Articular chondrocyte of knee joint (primary cell): ENCODE measurements around the gene MRPS22. TPM values are rescaled to one million over a fixed set of nuclear protein-coding genes. Genes with fewer than 3 reads are reported as not detected.

Source experiments
- small RNA-seq: library from RNA; depleted of rRNA; stranded (forward); fragments of <200 nt; gene quantifications from one replicate; pipeline ENCODE3, GENCODE V24; 2012
- total RNA-seq: library from RNA; depleted of rRNA; stranded (reverse); fragments of >200 nt; gene quantifications from 2 replicates; pipeline ENCODE4 v1.2.3, GENCODE V29; 2012

Gene MRPS22
- total RNA-seq: 74.6 and 77.7 TPM in 2 replicates

GRCh38 chr3:139343895-139344856 is at the start of gene MRPS22:
Gene MRPS22, plus strand, starts transcription at chr3:139344020. Its CDS starts 7 bp downstream, at chr3:139344027.

GRCh38 chr3:139389552-139390368 is 45.9 kb downstream of the MRPS22 start, which contains the start of gene COPB2:
Gene COPB2, minus strand, starts transcription at chr3:139389647. Its CDS starts 97 bp downstream, at chr3:139389550.

Small RNA genes within 50 kb of the gene (small RNA-seq; reads per million reads assigned to genes)
- gene RF00026: not detected

Other genes with a start within 250 kb of the MRPS22 start
- gene COPB2, start 45.6 kb downstream of the MRPS22 start, total RNA-seq: 218 and 222 TPM in 2 replicates
- not detected in 2 replicates for gene RBP2, start 132.5 kb downstream of the MRPS22 start, total RNA-seq
- gene RBP1, start 195.7 kb downstream of the MRPS22 start, total RNA-seq: 0.86 and 1.2 TPM in 2 replicates